IPS-15b (cell line): Measurements from ENCODE around the gene GATA5.
"Not testable (repeated sequence)": the region's sequence is repeated elsewhere in the genome, so short reads cannot be mapped to it uniquely, and the experiment has no call there.

Source experiments
- H3K27me3 ChIP-seq: one replicate; pipeline ENCODE4 v1.6.1; 2013; ENCODE audit warnings: low read length; ENCODE audit not compliant: control insufficient read depth, insufficient read depth
- H3K36me3 ChIP-seq: one replicate; pipeline ENCODE4 v1.6.1; 2013; ENCODE audit warnings: low read length; ENCODE audit not compliant: control insufficient read depth, insufficient read depth
- H3K4me1 ChIP-seq: one replicate; pipeline ENCODE4 v1.6.1; 2013; ENCODE audit warnings: mild to moderate bottlenecking, low read length; ENCODE audit not compliant: control insufficient read depth, insufficient read depth
- H3K4me3 ChIP-seq: one replicate; pipeline ENCODE4 v1.5.1; 2013; ENCODE audit warnings: low read depth, low read length
- H3K9ac ChIP-seq: one replicate; pipeline ENCODE4 v1.6.1; 2013; ENCODE audit warnings: low read depth, mild to moderate bottlenecking, low read length
- H3K9me3 ChIP-seq: one replicate; pipeline ENCODE4 v1.6.1; 2013; ENCODE audit warnings: mild to moderate bottlenecking, low read length; ENCODE audit not compliant: control insufficient read depth, insufficient read depth

GATA5 gene

GRCh38 chr20:62493253-62493885 is 17.6 kb upstream of the GATA5 start:
- no peak overlapping the region for H3K4me3 ChIP-seq
- H3K36me3 ChIP-seq = no peaks in the 10 kb centered on the region
- H3K9ac ChIP-seq = no peak overlapping the region
- H3K9me3 ChIP-seq = no peaks in the 10 kb centered on the region
- no peaks in the 10 kb centered on the region for H3K4me1 ChIP-seq
- no peaks in the 10 kb centered on the region for H3K27me3 ChIP-seq

GRCh38 chr20:62492711-62493110 is 16.9 kb upstream of the GATA5 start:
- no peaks in the 10 kb centered on the region for H3K36me3 ChIP-seq
- no peak overlapping the region for H3K4me3 ChIP-seq
- no peak overlapping the region for H3K9ac ChIP-seq
- H3K27me3 ChIP-seq = no peaks in the 10 kb centered on the region
- H3K4me1 ChIP-seq = no peaks in the 10 kb centered on the region
- no peaks in the 10 kb centered on the region for H3K9me3 ChIP-seq

GRCh38 chr20:62490783-62491182 is 15.0 kb upstream of the GATA5 start:
- H3K9ac ChIP-seq, H3K36me3 ChIP-seq, H3K4me1 ChIP-seq, H3K9me3 ChIP-seq, H3K27me3 ChIP-seq, H3K4me3 ChIP-seq: not testable (repeated sequence)

DNA sequence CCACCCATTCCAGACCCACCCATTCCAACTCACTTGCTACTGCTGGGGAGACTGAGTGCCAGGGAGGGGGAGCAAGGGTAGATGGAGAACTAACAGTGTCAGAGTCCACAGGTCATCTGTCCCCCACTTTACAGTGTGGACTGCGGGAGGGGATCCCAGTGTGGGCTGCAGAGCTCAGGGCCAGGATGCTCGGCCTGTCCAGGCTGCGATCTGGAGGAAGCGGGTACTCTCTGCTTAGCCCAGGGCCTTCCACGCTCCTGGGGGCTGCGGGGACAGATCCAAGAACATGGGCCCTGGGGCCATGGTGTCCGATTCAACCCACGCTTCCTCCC is 14.1 kb upstream of the GATA5 start:
- H3K9me3 ChIP-seq = no peaks in the 10 kb centered on the region
- no peak overlapping the region for H3K9ac ChIP-seq
- no peaks in the 10 kb centered on the region for H3K27me3 ChIP-seq
- no peaks in the 10 kb centered on the region for H3K36me3 ChIP-seq
- no peaks in the 10 kb centered on the region for H3K4me1 ChIP-seq
- no peak overlapping the region for H3K4me3 ChIP-seq

DNA sequence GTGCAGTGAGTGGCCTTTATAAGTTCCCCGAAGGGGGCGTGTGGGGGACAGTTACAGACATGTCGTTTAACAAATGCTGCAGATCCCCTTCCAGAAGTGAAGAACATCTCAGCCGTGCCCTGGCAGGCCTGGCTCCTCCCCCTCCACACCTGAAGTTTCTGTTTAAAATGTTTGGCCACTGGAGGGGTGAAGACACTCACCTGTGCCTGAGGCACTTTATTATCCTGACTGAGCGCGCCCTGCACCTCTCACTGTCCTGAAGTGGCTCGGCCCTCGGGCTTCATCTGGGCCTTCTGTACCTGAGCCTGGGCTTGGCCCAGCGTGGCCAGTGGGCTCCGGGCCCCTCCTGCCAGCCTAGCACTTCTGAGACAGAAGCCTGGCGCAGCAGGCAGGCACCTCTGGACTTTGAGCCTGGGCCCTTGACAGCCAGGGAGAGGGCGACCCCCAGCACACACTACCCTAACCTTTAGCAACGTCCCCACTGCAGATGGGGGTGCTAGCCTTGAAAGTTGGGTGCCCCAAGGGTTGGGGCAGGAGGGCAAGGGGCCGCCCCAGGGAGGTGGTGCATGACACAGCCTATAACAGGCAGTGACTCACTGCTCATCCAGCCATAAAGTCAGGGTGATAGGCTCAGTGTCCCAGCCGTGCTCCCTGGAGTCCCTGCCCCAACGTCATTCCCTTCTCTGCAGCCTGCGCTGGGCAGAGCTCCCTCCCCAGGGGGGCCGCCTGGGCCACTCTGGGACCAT is 13.6 kb upstream of the GATA5 start:
- no peaks in the 10 kb centered on the region for H3K27me3 ChIP-seq
- no peaks in the 10 kb centered on the region for H3K4me1 ChIP-seq

GRCh38 chr20:62488470-62488869 is 12.7 kb upstream of the GATA5 start:
- Histone ChIP-seq H3K36me3 (no peaks in the 10 kb centered on the region), H3K27me3 (no peaks in the 10 kb centered on the region), H3K9ac (no peak overlapping the region), H3K9me3 (no peaks in the 10 kb centered on the region), H3K4me1 (no peaks in the 10 kb centered on the region), H3K4me3 (no peak overlapping the region)

More for the DNA sequence above, 13.6 kb upstream of the GATA5 start:
- H3K9me3 ChIP-seq = no peaks in the 10 kb centered on the region
- no peak overlapping the region for H3K4me3 ChIP-seq
- no peaks in the 10 kb centered on the region for H3K36me3 ChIP-seq
- H3K9ac ChIP-seq = no peak overlapping the region

DNA sequence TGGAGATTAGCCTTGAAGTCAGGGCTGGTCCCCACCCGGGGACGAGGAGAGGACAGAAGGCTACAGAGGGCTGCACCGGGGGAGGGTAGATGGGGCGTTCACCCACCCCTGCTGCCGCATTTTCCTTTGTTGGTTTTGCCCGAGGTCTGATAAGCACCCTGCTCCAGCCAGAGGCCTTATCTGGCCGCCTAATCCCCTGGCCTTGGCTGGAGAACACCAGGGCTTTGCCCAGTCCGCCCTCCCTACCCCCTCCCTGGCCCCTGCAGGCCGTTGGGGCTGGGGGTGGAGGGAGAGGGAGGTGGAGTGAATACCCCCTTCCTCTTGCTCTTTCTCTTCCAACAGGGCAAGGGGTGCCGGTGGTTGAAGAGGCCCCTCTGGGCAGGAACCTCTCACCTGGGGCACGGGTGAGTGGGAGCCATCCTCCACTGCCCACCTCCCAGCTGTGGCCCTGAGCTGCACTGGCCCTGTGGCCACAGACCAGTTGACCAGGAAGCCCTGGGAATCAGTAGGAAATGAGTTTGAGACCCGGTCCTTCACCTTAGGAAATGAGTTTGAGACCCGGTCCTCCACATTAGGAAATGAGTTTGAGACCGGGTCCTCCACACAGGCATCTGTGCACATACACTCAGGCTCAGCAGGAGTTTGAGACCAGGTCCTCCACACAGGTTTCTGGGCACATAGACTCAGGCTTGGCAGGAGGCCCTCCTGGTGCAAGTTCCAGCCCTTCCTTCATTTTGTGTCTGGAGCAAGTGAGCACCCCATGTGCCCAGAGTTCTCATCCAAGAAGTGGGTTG is 12.0 kb upstream of the GATA5 start:
- Histone ChIP-seq H3K27me3 (no peaks in the 10 kb centered on the region), H3K9me3 (no peaks in the 10 kb centered on the region), H3K9ac (no peak overlapping the region), H3K36me3 (no peaks in the 10 kb centered on the region), H3K4me1 (no peaks in the 10 kb centered on the region), H3K4me3 (no peak overlapping the region)

DNA sequence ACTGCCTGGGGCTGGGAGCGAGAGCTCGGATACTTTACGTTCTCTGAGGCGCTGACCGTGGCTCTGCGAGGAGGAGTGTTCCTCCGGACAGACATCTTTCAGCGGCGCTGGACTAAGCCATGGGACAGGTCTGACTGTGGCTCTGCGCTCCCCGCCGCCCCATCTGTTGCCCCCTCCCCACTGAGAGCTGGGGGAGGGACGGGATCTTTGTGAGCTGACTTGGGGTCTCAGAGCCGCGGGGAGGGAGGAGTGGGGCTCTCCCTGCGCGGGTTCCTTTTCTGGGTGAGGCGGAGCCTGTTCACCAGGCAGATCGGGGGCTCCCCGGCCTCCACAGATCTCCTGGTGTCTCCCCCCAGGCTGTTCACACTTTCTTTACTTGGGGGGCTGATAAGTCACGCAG is 11.3 kb upstream of the GATA5 start:
- Histone ChIP-seq H3K4me1 (peaks cover 2% of the 10 kb centered on the region), H3K27me3 (peaks cover 2% of the 10 kb centered on the region), H3K9ac (no peak overlapping the region), H3K36me3 (no peaks in the 10 kb centered on the region), H3K4me3 (no peak overlapping the region), H3K9me3 (no peaks in the 10 kb centered on the region)

DNA sequence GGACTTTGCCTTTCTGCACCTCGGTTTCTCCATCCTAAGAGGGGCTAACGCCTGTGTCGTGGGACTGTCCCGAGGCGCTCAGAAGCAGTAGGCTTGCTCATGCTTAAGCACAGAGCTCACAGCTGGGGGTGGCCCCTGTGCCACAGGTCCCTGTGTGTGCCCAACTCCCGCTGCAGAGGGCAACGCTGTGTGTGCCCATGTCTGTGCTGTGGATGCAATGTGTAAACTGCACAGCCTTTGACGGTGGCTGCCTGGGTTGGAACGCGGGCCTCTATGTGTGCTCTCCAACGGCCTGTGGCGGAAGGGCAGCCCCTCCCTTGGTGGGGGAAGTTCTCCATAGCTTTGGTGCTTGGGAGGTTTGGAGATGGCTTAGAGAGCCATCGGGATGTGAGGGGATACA is 10.7 kb upstream of the GATA5 start:
- Histone ChIP-seq H3K27me3 (peaks cover 5% of the 10 kb centered on the region), H3K4me3 (no peak overlapping the region), H3K4me1 (peaks cover 4% of the 10 kb centered on the region), H3K9me3 (no peaks in the 10 kb centered on the region), H3K9ac (no peak overlapping the region), H3K36me3 (no peaks in the 10 kb centered on the region)

GRCh38 chr20:62485701-62486089 is 9.9 kb upstream of the GATA5 start:
- Histone ChIP-seq H3K36me3 (no peaks in the 10 kb centered on the region), H3K4me3 (no peak overlapping the region), H3K4me1 (peaks cover 4% of the 10 kb centered on the region), H3K9me3 (no peaks in the 10 kb centered on the region), H3K9ac (no peak overlapping the region), H3K27me3 (peaks cover 8% of the 10 kb centered on the region)

- peaks cover 8% of the 10 kb centered on the region for H3K27me3 ChIP-seq
- H3K9me3 ChIP-seq = no peaks in the 10 kb centered on the region
- H3K4me1 ChIP-seq = peaks cover 4% of the 10 kb centered on the region
- no peak overlapping the region for H3K9ac ChIP-seq
- H3K4me3 ChIP-seq = no peak overlapping the region
- no peaks in the 10 kb centered on the region for H3K36me3 ChIP-seq
Measured at GRCh38 chr20:62485062-62485700, 9.4 kb upstream of the GATA5 start.
